ENCODE data around the gene SIRT2.
"Not testable (repeated sequence)": the region's sequence is repeated elsewhere in the genome, so short reads cannot be mapped to it uniquely, and the experiment has no call there.

SIRT2 gene

GRCh38 chr19:38892841-38893240 is 6.6 kb downstream of the SIRT2 start:
- no peak for DNase-seq

- no peak for DNase-seq
Observed at GRCh38 chr19:38891771-38892170, 7.6 kb downstream of the SIRT2 start.

DNA sequence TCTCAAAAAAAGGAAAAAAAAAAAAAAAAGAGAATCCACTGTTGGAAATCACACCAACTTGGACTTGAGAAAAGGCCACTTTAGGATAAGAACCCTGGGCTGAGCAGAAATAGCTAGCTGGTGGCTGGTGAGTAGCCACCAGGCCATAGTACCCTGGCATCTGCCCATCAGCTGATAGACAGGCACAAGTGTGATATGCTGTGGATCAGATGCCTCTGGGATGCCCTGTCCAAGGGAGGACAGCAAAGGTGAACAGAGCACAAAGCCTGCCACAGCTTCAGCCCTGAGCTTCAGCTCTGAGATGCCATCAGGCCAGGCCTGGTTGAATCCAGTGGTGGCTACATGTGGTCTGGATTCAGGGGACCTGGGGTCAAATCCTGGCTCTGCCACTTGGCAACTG is 8.7 kb downstream of the SIRT2 start:
- no peak for DNase-seq

- DNase-seq, result no peak
Observed at GRCh38 chr19:38889803-38890202, 9.6 kb downstream of the SIRT2 start.

DNA sequence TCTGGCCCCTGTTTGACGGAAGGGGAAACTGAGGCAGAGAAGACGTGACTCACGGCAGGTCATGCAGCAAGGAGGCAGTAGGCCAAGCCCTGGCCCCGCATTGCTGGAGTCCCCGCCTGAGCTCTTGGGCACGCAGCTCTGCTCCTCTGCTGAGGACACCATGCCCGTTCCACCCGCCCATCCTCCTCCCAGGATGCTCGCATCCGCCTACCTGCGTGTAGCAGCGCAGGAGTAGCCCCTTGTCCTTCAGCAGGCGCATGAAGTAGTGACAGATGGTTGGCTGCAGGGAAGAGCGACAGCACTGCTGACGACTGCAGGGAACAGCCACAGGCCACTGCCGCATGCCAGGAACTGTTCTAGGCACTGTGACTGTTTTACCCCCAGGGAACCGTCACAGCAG is 10.5 kb downstream of the SIRT2 start:
- DNase-seq, result no peak

DNA sequence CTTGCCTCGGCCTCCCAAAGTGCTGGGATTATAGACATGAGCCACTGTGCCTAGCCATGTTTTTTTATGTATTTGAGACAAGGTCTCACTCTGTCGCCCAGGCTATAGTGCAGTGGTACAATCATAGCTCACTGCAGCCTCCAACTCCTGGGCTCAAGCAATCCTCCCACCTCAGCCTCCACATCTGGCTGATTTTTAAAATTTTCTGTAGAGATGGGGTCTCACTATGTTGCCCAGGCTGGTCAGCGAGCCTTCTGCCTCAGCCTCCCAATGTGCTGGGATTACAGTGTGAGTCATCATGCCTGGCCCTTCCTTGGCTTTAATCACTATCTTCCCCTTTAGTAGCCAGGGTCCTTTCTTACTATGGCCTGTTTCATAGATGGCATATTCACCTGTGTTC is 14.7 kb downstream of the SIRT2 start:
- not testable (repeated sequence) for DNase-seq

DNA sequence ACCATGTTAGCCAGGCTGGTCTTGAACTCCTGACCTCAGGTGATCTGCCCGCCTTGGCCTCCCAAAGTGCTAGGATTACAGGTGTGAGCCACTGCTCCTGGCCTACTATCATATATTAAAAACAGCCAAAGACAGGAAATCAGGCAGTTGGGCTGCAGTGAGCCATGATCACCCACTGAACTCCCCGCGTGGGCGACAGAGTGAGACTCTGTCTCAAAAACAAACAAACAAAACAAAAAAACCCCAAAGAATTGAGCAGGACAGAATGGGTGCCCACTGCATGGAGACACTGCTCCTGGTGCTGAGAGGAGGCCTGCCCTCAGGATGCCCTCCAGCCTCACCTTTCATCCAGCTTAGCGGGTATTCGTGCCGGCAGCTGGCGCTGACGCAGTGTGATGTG is 16.1 kb downstream of the SIRT2 start:
- DNase-seq, result no peak

- DNase-seq, result no peak
Observed at GRCh38 chr19:38880882-38881609, 18.4 kb downstream of the SIRT2 start.

GRCh38 chr19:38880076-38880881 is 19.1 kb downstream of the SIRT2 start:
- DNase-seq, result no peak

DNA sequence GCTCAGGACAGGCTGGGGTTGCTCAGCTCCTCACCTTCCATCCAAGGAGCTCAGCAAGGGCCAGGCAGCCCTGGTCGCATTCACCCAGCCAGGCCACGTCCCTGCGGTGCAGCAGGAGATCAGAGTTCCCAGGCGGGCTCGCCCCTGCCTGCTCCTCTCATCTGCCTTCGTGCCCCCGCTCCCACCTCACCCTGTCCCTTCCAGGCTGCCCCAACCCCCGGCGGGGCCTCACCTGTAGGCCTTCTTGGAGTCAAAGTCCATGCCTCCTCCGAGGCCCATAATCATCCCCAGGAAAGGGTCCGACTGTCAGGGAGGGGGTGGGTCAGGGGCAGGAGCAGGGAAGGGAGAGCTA is 20.0 kb downstream of the SIRT2 start:
- DNase-seq, result no peak

DNA sequence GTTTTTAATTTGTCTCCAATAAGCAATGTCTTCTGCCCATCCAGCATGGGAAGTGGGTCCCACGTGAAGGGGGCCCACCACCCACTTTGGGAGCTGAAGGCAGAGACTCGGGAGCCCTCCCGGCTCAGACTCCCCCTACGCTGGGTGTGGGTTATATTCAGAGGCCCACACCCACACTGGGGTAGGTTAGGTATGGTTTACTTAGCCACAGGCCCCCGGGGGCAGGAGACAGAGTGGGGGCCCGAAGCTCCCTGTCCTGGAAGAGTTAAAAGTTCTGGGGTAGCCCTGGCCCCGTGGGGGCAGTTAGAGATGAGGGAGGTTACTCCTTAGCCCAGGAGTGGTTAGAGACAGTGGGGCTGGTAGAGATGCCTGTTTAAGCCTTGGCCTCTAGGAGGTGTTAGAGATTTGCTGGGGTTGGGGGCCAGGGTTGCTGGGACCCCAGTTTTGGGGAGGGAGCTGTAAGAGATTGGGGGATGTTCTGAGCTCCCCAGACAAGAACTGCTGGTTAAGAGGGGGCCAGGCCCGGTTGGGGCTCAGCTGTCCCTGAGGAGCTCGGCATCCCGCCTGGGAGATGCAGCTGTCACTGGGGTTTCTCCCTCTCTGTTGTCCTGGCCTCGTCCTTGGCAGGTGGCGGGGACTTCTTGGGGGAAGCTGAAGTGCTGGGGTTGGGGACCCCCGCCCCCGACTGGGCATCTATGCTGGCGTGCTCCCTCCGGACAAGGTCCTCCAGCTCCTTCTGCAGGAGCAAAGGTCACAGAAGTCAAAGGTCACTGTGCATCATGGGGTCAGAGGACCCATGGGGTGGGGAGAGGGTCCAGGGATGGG is 20.6 kb downstream of the SIRT2 start:
- DNase-seq, result no peak

GRCh38 chr19:38877781-38878574 is 21.4 kb downstream of the SIRT2 start, which contains the start of gene RINL:
Gene RINL (minus strand): TSS chr19:38878275. CDS start chr19:38876742, 1,533 bp downstream.
- DNase-seq, result peak; percentile 80 to 81

- DNase-seq, result no peak
Observed at GRCh38 chr19:38875656-38876395, 23.6 kb downstream of the SIRT2 start.

- not testable (repeated sequence) for DNase-seq
Observed at GRCh38 chr19:38873400-38873799, 26.0 kb downstream of the SIRT2 start.

- no peak for DNase-seq
Observed at GRCh38 chr19:38870612-38871011, 28.8 kb downstream of the SIRT2 start.

DNA sequence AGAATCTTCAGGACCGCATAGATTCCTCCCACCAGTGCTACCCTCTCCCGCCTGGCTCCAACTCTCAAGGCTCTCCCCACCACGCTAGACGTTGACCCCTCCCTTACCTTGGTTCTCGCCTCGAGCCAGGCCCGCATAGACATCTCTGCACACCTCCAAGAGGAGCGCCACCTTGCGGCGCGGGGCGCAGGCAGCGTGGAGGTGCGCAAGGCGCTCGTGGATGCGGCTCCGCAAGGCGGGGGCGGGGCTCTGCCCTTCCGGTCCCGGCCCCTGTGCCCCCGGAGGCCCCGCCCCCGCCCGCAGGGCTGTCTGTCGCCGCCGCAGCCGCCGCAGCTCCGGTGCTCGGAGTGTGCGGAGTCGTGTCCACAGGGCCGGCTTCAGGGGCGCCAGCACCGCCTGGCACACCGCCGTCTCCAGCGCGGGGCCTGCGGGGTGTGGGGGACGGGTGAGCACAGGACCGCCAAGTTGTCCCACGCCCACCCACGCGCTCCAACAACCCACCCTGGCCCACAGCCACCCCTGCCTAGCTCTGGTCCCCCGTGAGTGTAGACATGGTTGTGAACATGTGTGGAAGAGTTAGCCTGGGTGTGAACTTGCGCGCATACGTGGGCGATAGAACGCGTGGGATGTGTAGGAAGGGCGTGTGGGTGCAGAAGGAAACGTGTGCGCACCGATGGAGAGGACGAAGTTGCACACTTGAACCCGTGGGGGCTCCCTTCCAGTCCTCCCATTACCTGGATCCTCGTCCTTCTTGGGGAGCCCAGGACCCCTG is 29.4 kb downstream of the SIRT2 start:
- peak; percentile 95 to 97 for DNase-seq

DNA sequence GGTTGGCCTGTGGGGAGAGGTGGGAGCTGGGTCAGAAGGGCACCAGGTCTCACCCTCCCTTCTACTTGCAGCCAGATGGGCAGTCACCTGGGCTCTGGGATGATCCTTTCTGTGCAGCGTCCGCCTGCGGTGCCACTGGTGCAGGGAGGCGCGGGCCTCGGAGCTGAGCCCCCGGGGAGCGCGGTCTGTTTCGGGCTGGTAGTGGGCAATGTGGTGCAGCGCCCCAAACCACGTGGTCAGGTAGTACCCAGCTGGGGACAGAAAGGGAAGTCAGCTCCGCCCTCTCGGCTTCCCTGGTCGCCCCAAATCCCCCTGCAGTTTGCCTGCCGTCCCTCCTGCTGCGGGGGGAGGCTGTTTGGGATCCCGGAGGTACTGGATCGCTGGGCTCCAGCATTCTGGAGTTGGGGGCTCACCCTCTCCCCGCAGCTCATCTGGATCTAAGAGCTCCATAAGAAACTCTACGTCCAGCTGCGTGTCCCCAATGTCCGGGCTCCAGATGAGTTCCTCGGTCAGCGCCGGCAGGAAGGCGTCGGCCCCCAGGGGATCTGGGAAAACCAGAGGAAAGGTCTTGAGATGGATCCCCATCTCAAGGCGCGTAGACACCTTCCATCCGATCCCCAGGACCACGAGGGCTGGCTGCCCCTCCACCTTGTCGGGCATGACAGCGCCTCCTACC is 30.1 kb downstream of the SIRT2 start:
- peak; percentile 34 to 46 for DNase-seq

DNA sequence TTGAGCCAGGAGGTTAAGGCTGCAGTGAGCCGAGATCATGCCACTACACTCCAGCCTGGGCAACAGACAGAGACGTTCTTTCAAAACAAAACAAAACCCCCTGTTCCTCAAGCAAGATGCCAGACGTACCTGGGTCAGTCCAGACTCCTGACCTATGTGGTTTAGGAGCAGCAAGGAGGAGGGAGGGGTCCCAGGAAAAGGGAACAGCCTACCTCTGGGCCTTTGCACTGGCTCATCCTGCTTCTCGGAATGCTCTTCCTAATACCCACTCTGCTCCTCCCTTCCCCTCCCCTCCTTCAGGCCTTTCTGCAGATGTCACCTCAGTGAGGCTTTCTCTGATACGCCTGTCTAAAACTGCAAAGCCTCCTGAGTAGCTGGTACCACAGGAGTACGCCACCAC is 30.9 kb downstream of the SIRT2 start:
- no peak for DNase-seq

DNA sequence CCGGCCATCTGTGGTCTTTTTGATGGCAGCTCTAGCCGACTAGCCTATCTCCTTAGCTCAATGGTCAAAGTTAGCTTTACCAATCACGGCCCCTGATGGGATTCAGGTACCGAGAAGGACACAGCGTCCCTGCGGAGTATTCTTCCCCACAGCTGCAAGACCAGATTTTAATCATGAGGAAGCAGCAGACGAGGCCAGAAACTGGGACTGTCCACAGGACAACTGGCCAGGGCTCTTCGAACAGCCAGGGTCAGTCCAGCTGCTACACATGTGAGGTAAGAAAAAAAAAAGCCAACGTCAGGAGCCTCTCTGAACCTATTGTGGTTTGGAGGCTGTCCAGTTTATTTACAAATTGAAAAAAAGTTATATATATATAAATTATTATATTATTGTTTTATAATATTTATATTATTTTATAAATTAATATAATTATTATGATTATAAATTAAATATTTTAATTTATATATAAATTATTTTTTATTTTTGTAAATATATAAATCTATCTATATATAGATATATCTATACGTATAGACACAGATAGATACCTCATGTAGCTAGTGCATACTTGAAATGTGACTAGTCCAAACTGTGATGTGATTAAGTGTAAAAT is 32.1 kb downstream of the SIRT2 start:
- no peak for DNase-seq

Data from CD4-positive, alpha-beta T cell treated with Interferon alpha-2 for 1 hour (primary cell).